ENCODE results near the gene PHF11.

- no peak for TF ChIP-seq CTCF (IDR thresholded peaks at IDR 0.05)
- no peak for TF ChIP-seq POLR2A (IDR thresholded peaks at IDR 0.05)
Measured at GRCh38 chr13:49481788-49482187, 14.0 kb upstream of the PHF11 start.

Data from testis (tissue), 2 donors.